Neural cell (in vitro differentiated cells): Measurements from ENCODE around the gene FGF14.

Experiments
- EP300 ChIP-seq: fragments of 450-650 bp; conservative IDR thresholded peaks from 2 replicates; pipeline ENCODE4 v1.6.1; 2014; ENCODE audit warnings: antibody characterized with exemption, mild to moderate bottlenecking, moderate library complexity; ENCODE audit not compliant: poor library complexity, severe bottlenecking
- EZH2 ChIP-seq: fragments of 200-600, 300-800 bp; shearing (Covaris generic), sonication (generic); IDR thresholded peaks from 2 replicates; pipeline ENCODE4 v1.6.1; 2014; ENCODE audit warnings: antibody characterized with exemption, low read length, borderline replicate concordance, mild to moderate bottlenecking; ENCODE audit not compliant: insufficient read depth, poor library complexity, severe bottlenecking
- MXI1 ChIP-seq: fragments of 450-650 bp; conservative IDR thresholded peaks from 2 replicates; pipeline ENCODE4 v1.6.1; 2014; ENCODE audit warnings: antibody characterized with exemption, mild to moderate bottlenecking; ENCODE audit not compliant: poor library complexity, severe bottlenecking
- POLR2AphosphoS5 ChIP-seq: IDR thresholded peaks from 2 replicates; pipeline ENCODE4 v1.6.1; 2012
- REST ChIP-seq: IDR thresholded peaks from 2 replicates; pipeline ENCODE4 v1.6.1; 2012; ENCODE audit warnings: borderline replicate concordance
- TF ChIP-seq, protein P1 (sequence below): fragments of 450-650 bp; IDR thresholded peaks from 2 replicates; pipeline ENCODE4 v1.5.1; 2014; ENCODE audit warnings: antibody characterized with exemption, mild to moderate bottlenecking, moderate library complexity; ENCODE audit not compliant: poor library complexity, severe bottlenecking

DNA sequence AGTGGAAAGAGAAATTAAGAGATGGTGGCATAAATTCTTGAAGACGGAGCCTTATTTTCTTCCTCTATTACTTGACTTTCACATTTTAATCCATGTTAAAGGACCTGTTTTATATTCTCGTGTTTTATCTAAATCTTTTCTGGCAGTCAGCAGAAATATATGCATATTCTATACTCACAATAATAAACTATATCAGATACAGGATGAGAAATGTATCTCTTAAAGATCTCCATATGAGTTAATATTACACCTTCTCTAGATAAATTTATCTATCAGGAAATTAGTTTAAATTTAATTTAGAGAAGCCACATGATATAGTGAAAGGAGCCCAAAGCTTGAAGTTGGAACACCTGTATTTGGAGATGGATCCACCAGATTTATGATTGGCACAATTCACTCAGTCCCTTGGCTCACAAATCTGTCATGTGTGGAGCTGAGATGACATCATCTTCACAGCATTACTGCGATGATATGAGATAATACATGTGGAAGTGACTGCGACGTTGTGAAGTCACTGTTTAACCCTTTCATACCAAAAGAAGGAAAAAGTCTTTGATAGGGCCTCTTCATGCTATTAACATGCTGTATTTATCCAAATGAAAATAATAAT lies 216.4 kb downstream of the FGF14 start:
- TF ChIP-seq, protein P1, sequence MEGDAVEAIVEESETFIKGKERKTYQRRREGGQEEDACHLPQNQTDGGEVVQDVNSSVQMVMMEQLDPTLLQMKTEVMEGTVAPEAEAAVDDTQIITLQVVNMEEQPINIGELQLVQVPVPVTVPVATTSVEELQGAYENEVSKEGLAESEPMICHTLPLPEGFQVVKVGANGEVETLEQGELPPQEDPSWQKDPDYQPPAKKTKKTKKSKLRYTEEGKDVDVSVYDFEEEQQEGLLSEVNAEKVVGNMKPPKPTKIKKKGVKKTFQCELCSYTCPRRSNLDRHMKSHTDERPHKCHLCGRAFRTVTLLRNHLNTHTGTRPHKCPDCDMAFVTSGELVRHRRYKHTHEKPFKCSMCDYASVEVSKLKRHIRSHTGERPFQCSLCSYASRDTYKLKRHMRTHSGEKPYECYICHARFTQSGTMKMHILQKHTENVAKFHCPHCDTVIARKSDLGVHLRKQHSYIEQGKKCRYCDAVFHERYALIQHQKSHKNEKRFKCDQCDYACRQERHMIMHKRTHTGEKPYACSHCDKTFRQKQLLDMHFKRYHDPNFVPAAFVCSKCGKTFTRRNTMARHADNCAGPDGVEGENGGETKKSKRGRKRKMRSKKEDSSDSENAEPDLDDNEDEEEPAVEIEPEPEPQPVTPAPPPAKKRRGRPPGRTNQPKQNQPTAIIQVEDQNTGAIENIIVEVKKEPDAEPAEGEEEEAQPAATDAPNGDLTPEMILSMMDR = no peak
- TF ChIP-seq MXI1 (no peak), REST (no peak), EZH2 (no peak), POLR2AphosphoS5 (no peak), EP300 (no peak)
